ENCODE results near the gene CLDN9.

CLDN9 gene

GRCh38 chr16:3030222-3031212 lies 17.8 kb downstream of the CLDN9 start:
- DNase-seq (ENCODE audit: low spot score) = no peak
- no peak for TF ChIP-seq CTCF (IDR thresholded peaks at IDR 0.05; ENCODE audit: extremely low read depth, missing control alignments)

- TF ChIP-seq CTCF (IDR thresholded peaks at IDR 0.05; ENCODE audit: extremely low read depth, missing control alignments) = no peak
- peak; percentile 74 for DNase-seq (ENCODE audit: low spot score)
These were observed 19.9 kb downstream of the CLDN9 start for GRCh38 chr16:3032624-3033023.

GRCh38 chr16:3035289-3035971 lies 22.7 kb downstream of the CLDN9 start:
- TF ChIP-seq CTCF (IDR thresholded peaks at IDR 0.05; ENCODE audit: extremely low read depth, missing control alignments) = no peak
- no peak for DNase-seq (ENCODE audit: low spot score)

GRCh38 chr16:3035972-3036725 lies 23.4 kb downstream of the CLDN9 start:
- no peak for TF ChIP-seq CTCF (IDR thresholded peaks at IDR 0.05; ENCODE audit: extremely low read depth, missing control alignments)
- no peak for DNase-seq (ENCODE audit: low spot score)

- DNase-seq (ENCODE audit: low spot score) = no peak
- no peak for TF ChIP-seq CTCF (IDR thresholded peaks at IDR 0.05; ENCODE audit: extremely low read depth, missing control alignments)
These were observed 24.1 kb downstream of the CLDN9 start, which contains the start of gene BICDL2 for GRCh38 chr16:3036726-3037315. BICDL2 (minus strand) TSS chr16:3036944; CDS start chr16:3035496, 1,448 bp downstream.

GRCh38 chr16:3038256-3038655 lies 25.5 kb downstream of the CLDN9 start:
- DNase-seq (ENCODE audit: low spot score) = no peak
- TF ChIP-seq CTCF (IDR thresholded peaks at IDR 0.05; ENCODE audit: extremely low read depth, missing control alignments) = no peak

Data from GM20000 (cell line).